GM21576 (cell line): ENCODE measurements around the gene TRPM6.
"Not testable (repeated sequence)": the region's sequence is repeated elsewhere in the genome, so short reads cannot be mapped to it uniquely, and the experiment has no call there.

Source experiments
- ATAC-seq: cut with Tn5 transposase; IDR thresholded peaks from one replicate; pipeline ENCODE4 v1.9.1; 2021; ENCODE audit warnings: mild to moderate bottlenecking, moderate library complexity; ENCODE audit not compliant: unreplicated experiment

Gene TRPM6

GRCh38 chr9:74860247-74860646 lies 27.5 kb downstream of the TRPM6 start:
- ATAC-seq: not testable (repeated sequence)

DNA sequence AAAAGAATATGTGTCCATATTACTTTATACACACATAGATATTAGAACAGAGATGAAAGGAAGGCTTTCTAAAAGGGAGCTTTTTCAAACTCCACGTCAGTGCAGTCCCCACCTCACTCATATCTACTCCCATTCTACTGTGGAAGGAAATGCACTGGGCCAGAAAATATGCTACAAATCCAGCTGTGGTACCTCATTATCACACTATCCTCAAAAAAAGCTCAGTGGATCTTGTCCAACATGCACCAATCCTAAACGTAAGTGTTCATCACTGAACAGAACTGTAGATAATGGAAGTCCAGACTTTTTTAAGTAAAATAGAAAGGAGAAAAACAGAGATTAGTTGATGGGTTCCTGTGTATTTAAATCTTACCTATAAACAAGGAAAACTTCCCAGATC lies 27.9 kb downstream of the TRPM6 start:
- ATAC-seq: no peak

GRCh38 chr9:74858751-74859414 lies 28.8 kb downstream of the TRPM6 start:
- no peak for ATAC-seq

DNA sequence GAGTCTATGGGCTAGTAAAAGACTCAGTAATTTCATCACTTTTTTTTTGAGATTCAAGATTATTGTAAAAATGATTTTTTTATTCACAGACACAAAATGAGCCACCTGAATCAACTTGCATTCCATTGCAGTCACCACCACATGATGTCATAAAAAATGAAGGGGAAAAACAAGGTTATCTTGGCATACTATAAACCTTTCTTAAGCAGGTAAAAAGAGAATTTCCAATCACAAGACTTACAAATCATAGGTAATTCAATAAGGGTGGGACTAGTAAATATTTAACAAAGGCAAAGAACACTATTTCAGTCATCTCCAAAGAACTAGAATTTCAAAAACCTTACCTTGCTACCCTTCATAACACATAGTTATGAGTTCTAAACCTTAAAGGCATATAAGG lies 30.7 kb downstream of the TRPM6 start:
- no peak for ATAC-seq

DNA sequence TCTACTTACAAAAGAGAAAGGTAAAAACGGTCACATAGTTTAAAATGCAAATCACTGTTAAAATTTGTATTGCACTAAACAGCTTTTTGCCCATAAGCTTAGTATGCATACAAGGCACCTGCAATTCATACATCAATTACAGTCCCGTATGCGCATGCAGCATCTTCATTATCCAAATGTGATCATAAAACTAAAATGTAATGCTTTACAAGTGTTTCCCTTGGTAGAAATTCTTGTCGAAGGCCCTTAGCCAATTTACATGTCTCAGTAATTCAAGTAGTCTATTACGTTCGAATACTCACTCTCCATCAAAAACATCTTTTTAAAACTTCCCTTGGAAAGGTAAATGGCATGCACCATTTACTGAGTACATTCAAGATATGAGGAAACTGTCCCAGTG lies 32.6 kb downstream of the TRPM6 start:
- ATAC-seq: no peak

GRCh38 chr9:74853024-74853423 lies 34.7 kb downstream of the TRPM6 start:
- ATAC-seq: not testable (repeated sequence)

DNA sequence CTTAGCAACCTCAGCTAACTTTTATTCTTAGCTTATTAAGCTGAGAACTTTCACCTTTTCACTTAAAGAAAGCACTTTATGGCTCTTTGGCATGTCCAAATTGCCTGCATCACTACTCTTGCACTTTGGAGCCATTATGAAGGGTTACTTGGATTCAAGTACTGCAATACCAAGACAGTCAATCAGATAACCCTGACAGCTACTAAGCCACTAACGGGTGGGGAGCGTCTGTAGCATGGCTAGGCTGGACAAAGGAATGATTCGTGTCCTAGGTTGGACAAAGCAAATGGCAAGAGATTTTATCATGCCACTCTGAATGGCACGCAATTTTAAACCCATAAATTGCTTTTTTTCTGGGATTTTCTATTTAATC lies 39.6 kb downstream of the TRPM6 start:
- ATAC-seq: no peak

- no peak for ATAC-seq
Observed at GRCh38 chr9:74847478-74848152, 40.1 kb downstream of the TRPM6 start.

DNA sequence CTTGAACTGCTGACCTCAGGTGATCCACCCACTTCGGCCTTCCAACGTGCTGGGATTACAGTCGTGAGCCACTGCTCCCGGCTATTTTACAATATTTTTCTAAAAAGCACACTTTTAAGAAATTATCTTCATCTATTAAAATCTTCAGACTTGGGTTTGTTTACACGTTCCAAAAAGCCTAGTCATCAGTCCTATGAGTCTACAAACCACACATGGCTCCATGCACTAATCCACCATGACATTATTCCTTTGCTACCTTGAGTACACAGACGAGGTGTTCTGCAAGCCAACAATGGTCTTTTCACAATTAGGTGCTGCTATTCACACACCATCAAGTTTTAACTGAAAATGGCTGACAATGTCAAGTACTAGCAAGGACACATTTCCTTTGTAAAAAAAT lies 41.0 kb downstream of the TRPM6 start:
- no peak for ATAC-seq

DNA sequence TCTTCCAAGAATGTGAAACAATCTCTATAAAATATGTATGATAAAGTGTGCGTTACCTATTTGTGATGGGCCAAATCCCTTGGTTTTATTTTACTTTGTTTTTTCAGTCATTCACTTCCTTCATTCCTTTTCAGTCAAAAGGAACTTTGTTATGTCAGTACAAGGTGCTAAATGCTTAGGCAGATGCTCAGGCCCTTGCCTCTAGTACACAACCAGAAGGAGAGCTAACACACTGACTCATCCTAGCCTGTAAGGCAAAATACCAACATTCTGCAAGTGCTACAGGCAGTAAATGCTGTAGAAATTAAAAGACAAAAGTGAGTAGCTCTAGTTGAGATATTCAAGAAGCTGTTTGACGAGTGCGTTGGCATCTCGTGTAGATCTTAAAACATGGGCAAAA lies 49.4 kb downstream of the TRPM6 start:
- no peak for ATAC-seq

DNA sequence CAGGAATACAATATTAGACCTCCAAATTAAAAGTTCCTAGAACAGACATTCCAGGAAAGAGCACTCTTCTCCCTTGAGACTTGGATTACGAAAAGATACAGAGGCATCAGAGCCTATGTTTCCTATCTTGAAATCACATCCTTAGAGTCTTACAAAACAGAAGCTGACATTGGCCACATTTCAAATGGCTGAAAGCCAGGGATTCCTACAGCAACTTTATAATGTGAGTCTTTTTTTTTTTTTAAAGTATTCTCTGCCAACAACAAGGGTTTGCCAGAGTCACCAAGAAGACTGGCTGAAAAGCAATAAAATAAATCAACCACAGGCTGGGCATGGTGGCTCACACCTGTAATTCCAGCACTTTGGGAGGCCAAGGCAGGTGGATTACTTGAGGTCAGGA lies 63.1 kb downstream of the TRPM6 start:
- no peak for ATAC-seq

DNA sequence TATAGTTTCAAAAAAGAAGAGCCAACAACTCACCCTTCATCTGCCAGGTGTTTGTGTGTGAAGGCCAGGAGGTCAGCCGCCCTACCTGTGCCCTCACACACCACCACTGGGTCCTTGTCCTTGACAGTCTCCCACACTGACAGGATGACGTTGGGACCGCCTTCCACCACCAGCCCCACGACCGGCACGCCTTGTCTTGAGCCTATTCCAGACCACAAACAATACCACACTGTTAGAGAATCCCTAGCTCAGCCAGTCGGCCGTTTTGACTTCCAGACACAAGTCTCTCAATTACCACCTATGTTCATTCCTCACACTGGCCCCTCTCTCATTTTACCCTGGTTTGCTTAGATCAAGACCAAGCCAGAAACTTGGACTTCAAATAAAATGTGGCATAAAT lies 66.1 kb downstream of the TRPM6 start:
- no peak for ATAC-seq

- ATAC-seq: no peak
Observed at GRCh38 chr9:74817816-74818215, 69.9 kb downstream of the TRPM6 start.

DNA sequence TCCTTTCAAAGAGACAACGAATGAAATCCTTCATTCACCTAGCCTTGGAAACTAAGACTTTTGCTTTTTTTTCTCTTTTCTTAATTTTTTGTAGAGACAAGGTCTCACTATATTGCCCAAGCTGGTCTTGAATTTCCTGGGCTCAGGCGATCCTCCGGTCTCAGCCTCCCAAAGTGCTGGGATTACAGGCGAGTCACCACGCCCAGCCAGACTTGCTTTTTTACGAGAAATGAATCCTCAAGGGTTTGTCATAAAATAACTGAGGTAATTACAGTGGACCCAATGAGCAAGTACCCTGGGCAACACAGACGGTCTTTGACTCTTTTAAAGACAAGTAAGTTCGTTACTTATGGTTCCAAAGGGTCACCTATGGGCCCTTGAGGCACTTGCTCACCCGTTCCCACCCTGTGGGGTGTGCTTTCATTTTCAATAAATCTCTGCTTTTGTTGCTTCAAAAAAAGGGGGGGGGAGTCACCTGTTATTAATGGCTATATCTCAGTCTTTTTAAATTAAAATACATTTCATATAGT lies 70.4 kb downstream of the TRPM6 start:
- no peak for ATAC-seq

GRCh38 chr9:74810200-74810599 lies 77.5 kb downstream of the TRPM6 start:
- ATAC-seq: no peak

DNA sequence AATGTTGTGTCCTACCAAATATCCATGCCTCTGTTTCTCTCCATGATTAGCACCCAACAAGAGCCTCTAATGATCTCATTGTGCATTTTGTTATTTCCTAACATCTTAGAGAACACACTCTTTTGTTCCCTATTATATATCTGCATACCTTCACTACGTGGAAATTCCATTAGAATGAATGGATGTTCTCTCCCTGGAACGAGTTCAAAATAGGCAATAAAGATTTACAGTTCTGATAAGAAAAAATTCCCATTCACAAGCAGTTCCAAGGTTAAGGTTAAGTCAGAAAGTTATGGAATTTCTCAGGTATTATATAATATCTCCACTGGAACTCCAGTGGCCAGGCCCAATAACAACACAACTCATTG lies 83.7 kb downstream of the TRPM6 start:
- no peak for ATAC-seq

- no peak for ATAC-seq
Observed at GRCh38 chr9:74803376-74804017, 84.2 kb downstream of the TRPM6 start.

GRCh38 chr9:74800226-74800625 lies 87.5 kb downstream of the TRPM6 start:
- no peak for ATAC-seq

- ATAC-seq: no peak
Observed at GRCh38 chr9:74795803-74796202, 91.9 kb downstream of the TRPM6 start.

GRCh38 chr9:74795081-74795480 lies 92.6 kb downstream of the TRPM6 start:
- no peak for ATAC-seq

DNA sequence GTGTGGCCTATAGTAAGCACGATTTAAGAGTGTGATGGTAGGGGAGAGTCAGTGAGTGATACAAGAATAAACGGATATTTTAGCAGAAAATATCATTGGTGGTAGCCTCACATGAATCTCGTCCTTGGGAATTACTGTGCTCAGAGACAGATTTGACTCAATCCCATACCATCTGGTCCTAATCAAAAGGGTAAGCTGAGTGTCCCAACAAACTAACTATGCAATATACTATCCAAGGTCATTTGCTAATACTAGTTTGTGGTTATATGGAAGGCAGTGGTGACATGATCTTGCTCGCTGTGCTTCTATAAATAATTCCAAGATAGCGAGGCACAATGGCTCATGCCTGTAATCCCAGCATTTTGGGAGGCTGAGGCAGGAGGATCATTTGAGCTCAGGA lies 103.2 kb downstream of the TRPM6 start:
- no peak for ATAC-seq

GRCh38 chr9:74783408-74783807 lies 104.3 kb downstream of the TRPM6 start:
- ATAC-seq: no peak
